Right hindlimb (tissue), 1 donor: Measurements from ENCODE around the gene ERICH6.

Experiments
- DNase-seq: peaks from one replicate; pipeline ENCODE4 v3.0.0-alpha.2; 2018

ERICH6 gene

DNA sequence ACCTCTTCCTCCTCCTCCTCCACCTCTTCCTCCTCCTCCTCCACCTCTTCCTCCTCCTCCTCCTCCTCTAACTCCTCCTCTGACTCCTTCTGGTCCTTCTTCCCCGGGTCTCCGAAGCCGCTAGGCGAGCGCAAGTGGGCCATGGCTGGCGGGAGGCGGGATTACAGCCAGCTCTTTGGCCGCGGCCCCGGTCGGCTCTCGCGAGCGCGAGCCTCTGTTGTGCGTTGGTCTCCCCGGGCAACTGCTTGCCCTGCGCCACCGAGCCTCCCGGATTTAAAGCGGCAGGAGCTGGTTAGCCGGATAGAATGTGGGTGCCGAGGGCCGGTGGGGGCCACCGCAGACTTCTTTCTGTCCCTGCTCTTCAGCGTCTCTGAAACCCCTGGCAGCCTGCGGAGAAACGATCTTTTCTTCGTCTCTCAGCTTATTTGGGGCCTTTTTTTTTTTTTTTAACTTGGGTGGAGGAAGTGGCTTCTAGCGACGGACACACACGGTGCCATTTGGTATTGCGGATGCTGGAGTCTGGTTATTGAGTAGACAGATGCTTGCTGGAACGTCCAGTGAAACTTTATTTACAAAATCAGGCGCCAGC is at the start of gene ERICH6:
Gene ERICH6, minus strand, starts transcription at position 165 of the 589 bp plus-strand sequence. Its CDS starts 22 bp downstream, at position 143.
- peak; percentile 96 for DNase-seq

DNA sequence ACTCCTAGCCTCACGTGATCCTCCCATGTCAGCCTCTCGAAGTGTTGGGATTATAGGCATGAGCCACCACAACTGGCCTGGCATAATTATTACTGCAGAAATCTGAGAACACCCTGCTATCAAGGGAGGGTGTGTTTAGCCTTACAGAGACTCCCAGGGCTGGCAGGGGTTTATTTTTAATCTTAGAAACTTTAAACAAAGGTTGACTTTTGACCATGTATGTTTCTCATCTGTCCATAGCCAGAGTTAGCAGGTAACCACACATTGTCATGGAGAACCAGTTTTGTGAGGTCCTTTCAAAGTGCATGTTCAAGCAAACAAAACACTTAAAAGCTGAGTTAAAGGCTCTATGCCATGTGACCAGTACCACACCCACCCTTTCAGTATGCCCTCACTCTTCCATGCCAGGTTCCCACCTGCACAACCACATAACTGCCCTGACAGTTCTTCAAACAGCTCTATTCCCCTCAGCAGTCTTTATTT is 48.1 kb upstream of the ERICH6 start:
- DNase-seq: no peak

DNA sequence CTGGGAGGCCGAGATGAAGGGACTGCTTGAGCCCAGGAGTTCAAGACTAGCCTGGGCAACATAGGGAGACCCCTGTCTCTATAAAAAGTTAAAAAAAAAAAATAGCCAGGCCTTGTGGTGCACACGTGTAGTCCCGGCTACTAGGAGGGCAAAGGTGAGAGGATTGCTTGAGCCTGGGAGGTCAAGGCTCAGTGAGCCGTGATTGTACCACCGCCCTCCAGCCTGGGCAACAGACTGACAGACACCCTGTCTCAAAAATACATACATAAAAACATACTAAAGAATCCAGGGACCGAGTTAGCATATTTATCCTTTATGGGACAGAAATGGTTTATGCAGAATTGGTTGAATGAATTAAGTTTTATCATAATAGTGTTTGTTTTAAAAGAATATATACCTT is 45.5 kb upstream of the ERICH6 start:
- DNase-seq: no peak

DNA sequence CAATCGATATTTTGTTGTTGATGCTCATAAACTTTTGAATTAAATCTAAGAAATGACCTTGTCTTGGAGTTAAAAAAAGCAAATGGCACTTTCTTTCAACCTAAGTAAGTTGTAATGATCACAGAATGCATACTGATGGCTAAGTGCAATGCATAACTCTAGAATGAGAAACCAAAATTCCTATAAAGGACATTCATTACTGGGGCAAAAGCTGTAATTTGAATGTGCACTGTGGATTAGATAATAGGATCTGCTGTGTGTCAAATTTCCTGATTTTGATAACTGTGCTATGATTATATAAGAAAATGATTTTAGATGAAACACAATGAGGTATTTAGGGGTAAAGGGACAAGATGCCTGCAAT is 44.9 kb upstream of the ERICH6 start:
- DNase-seq: no peak

DNA sequence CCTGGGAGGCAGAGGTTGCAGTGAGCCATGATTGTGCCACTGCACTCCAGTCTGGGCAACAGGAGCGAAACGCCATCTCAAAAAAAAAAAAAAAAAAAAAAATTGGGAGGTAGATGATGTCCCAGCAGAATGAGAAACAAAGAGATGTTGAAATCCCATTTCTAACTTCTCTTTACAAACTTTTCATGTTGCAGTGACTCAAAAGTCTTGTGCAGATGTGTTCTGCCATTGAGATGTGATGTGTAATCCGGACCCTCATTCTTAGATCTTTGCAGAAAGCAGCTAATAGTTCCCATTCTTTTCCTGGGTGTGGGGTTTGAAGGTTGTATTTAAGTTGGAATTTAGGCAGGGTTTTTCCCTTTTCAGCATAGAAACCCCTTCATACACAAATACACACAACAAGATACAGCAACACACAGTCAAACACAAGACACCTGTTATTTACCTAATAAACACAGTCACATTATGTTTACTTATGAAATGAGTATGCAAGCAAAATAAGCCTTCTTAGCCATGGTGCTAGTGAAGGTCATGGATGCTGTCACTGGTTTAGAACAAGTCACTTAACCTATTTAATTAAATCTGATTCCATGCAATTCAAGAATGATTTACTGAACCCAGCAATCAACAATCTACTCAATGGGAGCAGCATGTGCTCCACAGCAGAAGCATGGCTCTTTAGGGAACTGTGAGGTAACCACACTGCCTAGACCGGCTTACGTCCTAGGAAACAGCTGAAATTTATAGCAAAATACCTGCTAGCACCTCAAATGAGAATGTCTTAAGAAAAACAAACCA is 44.4 kb upstream of the ERICH6 start:
- no peak for DNase-seq

GRCh38 chr3:150746791-150747590 is 43.3 kb upstream of the ERICH6 start:
- no peak for DNase-seq

DNA sequence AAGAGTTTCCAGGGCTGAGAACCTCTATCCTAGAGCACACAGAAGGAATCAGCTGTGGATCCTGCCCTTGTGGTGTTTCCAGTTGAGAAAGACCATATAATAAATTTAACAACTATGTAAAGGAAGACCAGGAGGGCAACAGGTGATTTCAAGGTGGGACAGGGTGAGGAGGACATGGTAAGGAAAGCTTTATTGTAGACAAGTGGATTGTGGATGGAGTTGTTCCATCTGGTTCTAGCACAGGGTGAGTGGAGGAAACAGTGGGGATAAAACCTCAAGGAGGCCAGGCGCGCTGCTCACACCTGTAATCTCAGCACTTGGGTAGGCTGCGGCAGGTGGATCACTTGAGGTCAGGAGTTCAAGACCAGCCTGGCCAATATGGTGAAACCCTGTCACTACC is 42.1 kb upstream of the ERICH6 start:
- DNase-seq: no peak

GRCh38 chr3:150744919-150745211 is 41.1 kb upstream of the ERICH6 start:
- DNase-seq: no peak

DNA sequence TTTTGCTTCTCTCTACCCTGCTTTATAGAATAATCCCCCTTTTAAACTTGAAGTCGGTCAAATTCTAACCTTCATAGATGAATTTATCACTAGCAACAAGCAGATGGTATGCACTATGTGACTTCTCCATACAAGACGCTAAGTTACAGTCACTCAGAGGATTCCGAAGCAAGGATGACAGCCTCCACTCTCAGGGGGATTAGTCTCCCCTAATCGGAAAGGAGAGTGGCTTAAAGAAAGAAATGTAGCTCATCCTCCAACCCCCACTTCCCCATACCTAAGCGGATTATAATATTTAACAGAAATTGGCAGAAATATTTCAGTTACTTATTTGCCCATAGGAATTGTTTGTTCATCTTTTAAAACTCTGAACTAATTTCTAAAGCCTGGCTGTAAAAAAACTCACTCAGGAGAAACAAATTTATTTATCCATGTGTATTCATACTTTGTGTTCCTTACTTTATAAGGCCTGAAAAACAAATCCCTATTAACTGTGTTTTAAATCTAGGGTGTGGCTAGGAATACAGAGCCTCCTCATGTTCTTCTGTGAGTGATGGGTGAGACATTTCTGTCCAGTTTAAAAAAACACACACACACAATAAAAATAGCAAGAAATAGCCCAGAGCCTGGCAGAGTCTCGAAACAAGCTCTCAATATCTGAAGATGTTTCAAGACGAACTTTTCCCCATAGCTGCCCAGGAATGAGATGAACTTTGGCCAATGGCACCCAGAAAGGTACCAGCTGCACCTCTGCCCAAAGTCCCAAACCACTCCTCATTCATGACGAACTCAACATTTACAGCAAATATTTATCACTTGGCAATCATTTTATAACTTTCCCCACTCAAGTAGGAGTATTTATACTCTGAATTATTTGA is 40.6 kb upstream of the ERICH6 start:
- DNase-seq: no peak

DNA sequence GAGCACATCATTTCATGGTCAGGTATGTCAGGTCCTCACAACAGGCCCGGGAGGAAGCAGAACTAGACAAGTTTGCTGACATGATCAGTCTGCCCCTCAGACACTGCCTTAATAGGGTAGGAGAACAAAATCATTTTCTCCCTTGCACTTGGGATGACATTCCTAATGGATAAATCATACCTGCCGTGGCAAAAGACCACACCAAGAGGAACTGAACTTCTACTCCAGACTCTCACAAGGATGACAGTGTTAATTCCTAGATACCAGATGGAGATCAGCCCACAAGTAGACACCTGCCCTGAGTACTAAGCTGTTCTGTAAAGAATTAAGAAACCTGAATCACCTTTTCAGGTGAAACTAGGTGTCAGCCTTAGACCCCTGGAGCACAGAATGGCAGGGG is 39.8 kb upstream of the ERICH6 start:
- no peak for DNase-seq

DNA sequence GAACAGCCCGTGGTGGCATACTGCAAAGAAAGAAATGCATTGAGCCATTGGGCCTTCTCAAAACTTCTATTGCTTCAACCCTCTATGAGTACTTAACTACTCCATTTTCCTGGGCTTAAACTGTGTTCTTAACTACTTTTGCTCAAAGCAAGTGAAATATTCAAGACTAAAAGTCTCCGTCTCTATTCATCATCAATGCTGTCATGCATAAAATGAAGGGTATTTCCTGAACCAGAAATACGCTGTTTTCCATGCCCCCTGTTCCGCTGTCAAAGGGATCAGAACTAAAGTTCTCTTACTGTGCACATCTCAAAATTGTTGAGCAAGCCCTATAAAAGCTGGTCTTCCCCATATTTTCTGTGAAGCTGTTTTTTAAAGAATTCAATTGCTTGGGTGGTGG is 39.0 kb upstream of the ERICH6 start:
- DNase-seq: no peak

DNA sequence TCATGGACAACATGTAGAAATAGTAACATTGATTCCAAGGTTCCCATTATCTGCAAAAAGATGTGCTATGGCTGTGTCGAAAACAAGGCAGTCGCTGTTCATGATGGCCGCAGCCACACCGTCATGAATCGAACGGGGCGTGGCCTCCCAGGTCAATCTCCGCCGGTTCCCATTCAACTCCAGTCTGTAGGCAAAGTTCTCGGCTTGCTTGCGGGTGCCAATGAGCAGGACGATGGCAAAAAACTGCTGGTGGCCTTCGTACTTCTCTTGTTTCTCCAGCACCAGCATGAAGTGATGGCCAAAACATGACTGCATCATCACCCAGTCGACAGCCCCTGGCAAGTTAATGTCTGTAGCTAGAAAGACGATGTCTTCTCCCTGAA is 38.4 kb upstream of the ERICH6 start:
- no peak for DNase-seq

DNA sequence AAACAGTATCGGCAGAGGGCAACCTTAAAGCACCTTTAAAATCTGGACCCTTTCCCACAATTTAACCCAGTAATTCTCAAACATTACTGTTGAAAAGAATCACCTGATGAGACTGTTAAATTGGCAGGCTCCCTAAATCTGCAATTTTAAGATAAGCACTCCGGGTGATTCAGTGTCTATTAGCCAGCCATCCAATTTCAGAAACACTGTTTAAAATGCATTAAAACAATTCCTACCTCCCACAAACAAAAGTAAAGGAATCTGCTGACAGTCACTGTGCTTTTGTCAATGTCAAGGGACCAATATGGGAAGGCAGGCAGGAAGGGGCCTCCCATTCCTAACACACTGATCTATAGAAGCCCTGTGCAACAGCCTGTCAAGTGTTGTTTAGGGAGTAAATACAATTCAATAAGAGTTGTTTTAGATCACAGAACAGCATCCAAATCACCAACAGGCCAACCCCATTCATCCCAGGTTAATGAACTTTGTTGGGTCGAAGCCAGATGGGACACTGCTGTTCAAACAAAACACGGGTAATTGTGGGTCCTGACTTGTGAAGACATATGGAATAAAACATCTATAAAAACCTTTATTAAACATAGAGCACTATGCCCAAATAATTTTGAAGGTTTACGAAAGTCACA is 37.9 kb upstream of the ERICH6 start:
- DNase-seq: no peak

DNA sequence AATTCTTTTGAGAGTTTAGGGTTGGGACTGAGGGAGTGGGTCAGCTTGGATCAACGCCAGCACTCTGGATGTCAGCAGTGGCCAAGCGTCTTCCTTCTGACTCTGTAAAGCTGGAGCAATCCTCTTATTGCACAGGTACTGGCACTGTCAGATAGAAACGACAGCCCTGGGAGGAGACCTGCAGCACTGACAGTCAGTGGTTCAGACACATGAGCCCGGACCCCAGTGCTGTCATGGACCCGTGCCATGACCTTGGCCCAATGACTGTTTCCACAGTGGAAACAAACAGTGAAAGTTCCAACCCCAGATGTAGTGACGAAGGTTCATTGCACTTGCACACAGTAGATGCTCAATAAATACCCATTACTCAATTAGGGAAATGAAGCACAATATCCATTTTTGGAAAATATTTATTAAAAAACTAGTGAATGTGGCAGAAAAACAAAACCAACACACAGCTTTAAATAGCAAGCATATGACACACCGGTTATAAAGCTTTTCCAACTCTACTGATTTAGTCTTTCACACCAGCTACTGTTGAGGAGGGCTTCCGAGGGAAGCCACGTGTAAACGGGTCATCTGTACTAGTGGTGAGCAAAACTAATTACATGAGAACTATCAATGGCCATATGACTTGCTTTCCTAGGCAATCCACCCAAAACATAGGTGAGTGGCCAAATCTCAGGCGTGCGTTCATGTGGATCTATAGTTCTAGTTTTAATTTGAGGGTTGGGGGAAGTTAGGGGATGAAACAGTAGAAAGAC is 37.2 kb upstream of the ERICH6 start:
- no peak for DNase-seq

GRCh38 chr3:150739877-150740645 is 36.3 kb upstream of the ERICH6 start:
- no peak for DNase-seq

DNA sequence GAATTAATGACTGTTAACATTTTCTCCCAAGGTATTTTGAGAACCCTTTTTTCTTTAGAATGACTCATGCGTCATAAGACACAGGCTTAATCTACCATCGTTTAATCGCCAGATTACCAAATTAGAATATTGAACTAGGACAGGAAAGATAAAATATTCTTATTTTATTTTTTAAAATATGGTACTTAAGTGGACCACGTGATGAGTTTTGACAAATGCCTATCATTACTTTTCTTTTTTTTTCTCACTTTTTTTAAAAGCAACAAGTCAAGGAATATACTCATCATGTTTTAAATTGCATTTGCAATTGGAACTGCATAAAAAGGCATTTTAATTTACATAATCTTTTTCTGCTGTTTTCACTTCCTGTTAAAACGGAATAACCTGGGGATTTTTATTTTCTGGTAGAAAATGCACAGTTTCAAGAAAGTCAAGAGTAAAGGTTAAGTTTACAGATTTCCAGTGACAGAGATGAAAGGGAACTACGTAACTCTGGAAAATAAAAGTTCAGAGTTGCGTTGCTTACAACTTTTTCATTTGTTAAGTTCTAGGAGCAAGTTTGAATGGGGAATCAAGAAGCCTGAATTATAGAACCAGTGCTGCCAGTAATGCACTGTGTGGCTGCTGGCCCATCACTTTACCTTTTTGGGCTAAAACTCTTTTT is 35.6 kb upstream of the ERICH6 start:
- DNase-seq: no peak

DNA sequence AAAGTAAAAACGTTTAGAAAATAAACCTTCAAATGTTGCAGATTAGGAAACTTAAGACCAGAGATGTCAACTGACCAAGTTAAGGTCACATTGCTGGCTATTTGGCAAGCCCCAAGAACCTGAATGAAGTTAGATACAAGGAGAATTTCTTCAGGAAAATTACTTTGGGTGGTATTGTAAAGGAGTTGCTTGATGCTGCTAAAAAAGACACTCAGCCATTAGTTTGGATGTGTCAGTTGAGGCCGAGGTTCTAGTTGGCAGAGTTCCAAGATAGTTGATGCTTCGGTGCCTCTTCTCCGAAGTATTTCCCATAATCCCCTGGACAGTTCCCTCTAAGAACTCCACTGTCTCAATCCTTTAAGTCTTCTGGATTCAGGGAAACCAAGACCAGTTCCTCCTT is 35.0 kb upstream of the ERICH6 start:
- no peak for DNase-seq

- DNase-seq: no peak
These were observed 34.4 kb upstream of the ERICH6 start for GRCh38 chr3:150737874-150738679.
